Calu3 (cell line): ENCODE results near the gene CLIC3. TPM values are rescaled to one million over a fixed set of nuclear protein-coding genes. Genes with fewer than 3 reads are reported as not detected.

Source experiments
- BruUV-seq: library from RNA; stranded (reverse); fragments of 400-500 nt; replicated peaks from 2 replicates; lab custom pipeline; 2021; lab: Mats Ljungman, UMichigan
- CTCF ChIA-PET: fragments of 300-600 bp; sonication (Branson Sonifier 250); formaldehyde crosslinking; loops from one replicate; lab custom pipeline; 2022; ENCODE audit warnings: antibody characterized with exemption; lab: Charles Lee
- DNase-seq: peaks from one replicate; pipeline ENCODE4 v3.0.0; 2022
- H3K27ac Mint-ChIP-seq: one replicate; pipeline ENCODE4 v1.8.0; 2022; ENCODE audit warnings: mixed read lengths; ENCODE audit not compliant: unreplicated experiment
- H3K27me3 Mint-ChIP-seq: one replicate; pipeline ENCODE4 v1.8.0; 2022; ENCODE audit warnings: mixed read lengths; ENCODE audit not compliant: unreplicated experiment
- H3K36me3 Mint-ChIP-seq: one replicate; pipeline ENCODE4 v1.8.0; 2022; ENCODE audit warnings: mild to moderate bottlenecking, moderate library complexity, mixed read lengths; ENCODE audit not compliant: insufficient read depth, unreplicated experiment
- H3K4me1 Mint-ChIP-seq: one replicate; pipeline ENCODE4 v1.8.0; 2022; ENCODE audit warnings: mild to moderate bottlenecking, low read depth, mixed read lengths; ENCODE audit not compliant: unreplicated experiment
- H3K4me3 Mint-ChIP-seq: one replicate; pipeline ENCODE4 v1.8.0; 2022; ENCODE audit warnings: mild to moderate bottlenecking, low read depth, moderate library complexity, mixed read lengths; ENCODE audit not compliant: unreplicated experiment
- H3K9me3 Mint-ChIP-seq: one replicate; pipeline ENCODE4 v1.8.0; 2022; ENCODE audit warnings: low read depth, mixed read lengths; ENCODE audit not compliant: unreplicated experiment
- CTCF ChIP-seq: fragments of 200-600 bp; IDR thresholded peaks from one replicate; pipeline ENCODE4 v1.8.0; 2022; ENCODE audit warnings: antibody characterized with exemption; ENCODE audit not compliant: unreplicated experiment
- intact Hi-C: fragments of 100-400 bp; cut with micrococcal nuclease; formaldehyde crosslinking; loops from one replicate; pipeline ENCODE4 v1.10.0; 2022; ENCODE audit not compliant: unreplicated experiment
- total RNA-seq: library from RNA; stranded (reverse); gene quantifications from 2 replicates; pipeline ENCODE4 v1.2.3, GENCODE V29; 2022

CLIC3 gene
- total RNA-seq, 1 experiment from 2014 or later: 0.35 TPM

- Mint-ChIP-seq H3K27me3 (no peaks in the 10 kb centered on the region), H3K9me3 (no peaks in the 10 kb centered on the region), H3K4me1 (peaks cover 8% of the 10 kb centered on the region), H3K36me3 (peaks cover 15% of the 10 kb centered on the region), H3K27ac (no peak overlapping the region), H3K4me3 (no peak overlapping the region)
- DNase-seq: no peak
- no TSS peak for BruUV-seq
- TF ChIP-seq CTCF: no peak
- intact Hi-C loops: no loop called here
- CTCF ChIA-PET: no interaction called here
These were observed 36.5 kb upstream of the CLIC3 start for GRCh38 chr9:137032858-137033257.

- intact Hi-C loops: no loop called here
- peaks cover 21% of the 10 kb centered on the region for H3K36me3 Mint-ChIP-seq
- no peaks in the 10 kb centered on the region for H3K9me3 Mint-ChIP-seq
- no peak for DNase-seq
- H3K27ac Mint-ChIP-seq: no peak within 1 kb of the TSS
- no TSS peak for BruUV-seq
- peaks cover 8% of the 10 kb centered on the region for H3K4me1 Mint-ChIP-seq
- TF ChIP-seq CTCF: no peak
- no peak within 1 kb of the TSS for H3K4me3 Mint-ChIP-seq
- no peaks in the 10 kb centered on the region for H3K27me3 Mint-ChIP-seq
- CTCF ChIA-PET: interaction anchor here (1.1 kb wide), 1 partner anchor 84 kb away, joined by 3 read pairs; no protein-coding TSS in a partner anchor
These were observed 35.7 kb upstream of the CLIC3 start, which contains the start of gene FUT7 for GRCh38 chr9:137031904-137032640. TSS of gene FUT7 (minus strand) at chr9:137032088. CDS start at chr9:137031991, 97 bp downstream.

- H3K4me3 Mint-ChIP-seq: no peak overlapping the region
- CTCF ChIA-PET: interaction anchor here (0.5 to 2.1 kb wide), 4 partner anchors 38 to 206 kb away, joined by 3 to 10 read pairs (median 3); partner anchors contain the start of gene PAXX
- no peak for TF ChIP-seq CTCF
- H3K27ac Mint-ChIP-seq: no peak overlapping the region
- no peaks in the 10 kb centered on the region for H3K27me3 Mint-ChIP-seq
- H3K9me3 Mint-ChIP-seq: no peaks in the 10 kb centered on the region
- intact Hi-C loops: no loop called here
- no peak for DNase-seq
- peaks cover 19% of the 10 kb centered on the region for H3K36me3 Mint-ChIP-seq
- H3K4me1 Mint-ChIP-seq: peaks cover 8% of the 10 kb centered on the region
- BruUV-seq: no TSS peak
These were observed 34.5 kb upstream of the CLIC3 start for GRCh38 chr9:137030538-137031527.

- no peak overlapping the region for H3K4me3 Mint-ChIP-seq
- DNase-seq: no peak
- intact Hi-C loops: no loop called here
- BruUV-seq: no TSS peak
- CTCF ChIA-PET: interaction anchor here (0.5 to 2.1 kb wide), 13 partner anchors 12 to 239 kb away, joined by 3 to 20 read pairs (median 3); partner anchors contain the start of genes AJM1, FBXW5, NPDC1 and TMEM141
- no peaks in the 10 kb centered on the region for H3K9me3 Mint-ChIP-seq
- H3K36me3 Mint-ChIP-seq: peaks cover 18% of the 10 kb centered on the region
- TF ChIP-seq CTCF: no peak
- peaks cover 8% of the 10 kb centered on the region for H3K4me1 Mint-ChIP-seq
- H3K27me3 Mint-ChIP-seq: no peaks in the 10 kb centered on the region
- no peak overlapping the region for H3K27ac Mint-ChIP-seq
These were observed 33.6 kb upstream of the CLIC3 start for GRCh38 chr9:137030006-137030405.
